HL-60 (cell line): ENCODE data around the gene ERFE.

ENCODE experiments used
- DNase-seq, 2 experiments: peaks; one replicate each; pipeline ENCODE4 v3.0.0-alpha.2; 2010 to 2020; ENCODE audit warnings: low read depth in 1 of 2, low spot score in 1 of 2
- H3K27ac ChIP-seq: fragments of 250-450 bp; sonication (Bioruptor Pico); replicated peaks from 2 replicates; pipeline ENCODE4 v1.5.1; 2020; ENCODE audit warnings: mild to moderate bottlenecking, moderate library complexity
- H3K27me3 ChIP-seq: fragments of 250-450 bp; sonication (Bioruptor Pico); 2 replicates; pipeline ENCODE4 v1.5.1; 2021; ENCODE audit warnings: mild to moderate bottlenecking, moderate library complexity; ENCODE audit not compliant: insufficient read depth, poor library complexity, severe bottlenecking
- H3K4me3 ChIP-seq: replicated peaks from 2 replicates; pipeline ENCODE4 v1.5.1; 2011; ENCODE audit warnings: mild to moderate bottlenecking, control low read depth, low read length; ENCODE audit not compliant: insufficient read depth
- GABPA ChIP-seq: IDR thresholded peaks from 2 replicates; pipeline ENCODE4 v1.6.1; 2012; ENCODE audit warnings: low read depth
- POLR2AphosphoS5 ChIP-seq: IDR thresholded peaks from 2 replicates; pipeline ENCODE4 v1.6.1; 2012; ENCODE audit warnings: low read depth
- SPI1 ChIP-seq: IDR thresholded peaks from 2 replicates; pipeline ENCODE4 v1.6.1; 2012; ENCODE audit warnings: low read depth, mild to moderate bottlenecking, borderline replicate concordance
- TF ChIP-seq, protein P1 (sequence below): IDR thresholded peaks from 2 replicates; pipeline ENCODE4 v1.6.1; 2012; ENCODE audit warnings: low read depth; ENCODE audit not compliant: insufficient replicate concordance
- TF ChIP-seq, protein P2 (sequence below): IDR thresholded peaks from one replicate; pipeline ENCODE4 v1.5.1; 2011; ENCODE audit warnings: low read length, control low read depth, inconsistent platforms; ENCODE audit not compliant: insufficient read depth

The ERFE gene

DNA sequence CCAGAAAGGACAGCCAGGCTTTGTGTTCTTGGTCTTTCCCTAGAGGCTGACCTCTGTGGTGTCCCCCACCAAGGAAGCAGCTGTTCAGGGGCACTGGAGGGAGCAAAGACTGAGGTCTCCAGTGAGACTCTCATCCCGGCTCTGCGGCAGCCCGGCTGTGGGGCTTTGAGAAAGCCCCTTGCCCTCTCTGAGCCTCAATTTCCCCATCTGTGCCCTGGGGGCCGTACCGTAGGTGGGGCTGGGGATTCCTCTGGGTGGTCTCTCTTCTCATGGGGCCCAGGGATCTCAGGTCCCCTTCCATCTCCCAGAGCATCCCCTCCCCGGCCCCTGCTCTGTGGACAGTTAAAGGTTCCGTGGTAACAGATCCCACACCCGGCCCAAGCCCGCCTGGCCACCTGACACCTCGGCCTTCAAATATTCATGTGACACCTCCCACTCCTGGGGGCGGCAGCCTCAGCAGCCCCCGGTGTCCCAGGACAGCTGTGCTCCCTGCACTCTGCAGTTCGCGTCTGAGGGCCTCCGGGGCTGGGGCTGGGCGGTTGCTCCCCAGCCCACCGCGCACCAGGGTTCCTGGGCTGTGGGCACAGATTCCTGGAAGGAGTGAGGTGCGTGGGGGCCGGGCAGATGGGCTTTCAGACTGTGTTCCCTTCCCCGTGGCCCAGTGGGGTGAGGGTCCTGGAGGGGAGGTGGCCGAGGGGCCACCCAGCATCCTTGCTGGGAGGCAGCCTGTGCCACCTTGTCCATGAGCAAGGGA, 35.4 kb upstream of the ERFE start:
- TF ChIP-seq SPI1 (no peak), GABPA (no peak), POLR2AphosphoS5 (no peak)
- TF ChIP-seq, protein P1, sequence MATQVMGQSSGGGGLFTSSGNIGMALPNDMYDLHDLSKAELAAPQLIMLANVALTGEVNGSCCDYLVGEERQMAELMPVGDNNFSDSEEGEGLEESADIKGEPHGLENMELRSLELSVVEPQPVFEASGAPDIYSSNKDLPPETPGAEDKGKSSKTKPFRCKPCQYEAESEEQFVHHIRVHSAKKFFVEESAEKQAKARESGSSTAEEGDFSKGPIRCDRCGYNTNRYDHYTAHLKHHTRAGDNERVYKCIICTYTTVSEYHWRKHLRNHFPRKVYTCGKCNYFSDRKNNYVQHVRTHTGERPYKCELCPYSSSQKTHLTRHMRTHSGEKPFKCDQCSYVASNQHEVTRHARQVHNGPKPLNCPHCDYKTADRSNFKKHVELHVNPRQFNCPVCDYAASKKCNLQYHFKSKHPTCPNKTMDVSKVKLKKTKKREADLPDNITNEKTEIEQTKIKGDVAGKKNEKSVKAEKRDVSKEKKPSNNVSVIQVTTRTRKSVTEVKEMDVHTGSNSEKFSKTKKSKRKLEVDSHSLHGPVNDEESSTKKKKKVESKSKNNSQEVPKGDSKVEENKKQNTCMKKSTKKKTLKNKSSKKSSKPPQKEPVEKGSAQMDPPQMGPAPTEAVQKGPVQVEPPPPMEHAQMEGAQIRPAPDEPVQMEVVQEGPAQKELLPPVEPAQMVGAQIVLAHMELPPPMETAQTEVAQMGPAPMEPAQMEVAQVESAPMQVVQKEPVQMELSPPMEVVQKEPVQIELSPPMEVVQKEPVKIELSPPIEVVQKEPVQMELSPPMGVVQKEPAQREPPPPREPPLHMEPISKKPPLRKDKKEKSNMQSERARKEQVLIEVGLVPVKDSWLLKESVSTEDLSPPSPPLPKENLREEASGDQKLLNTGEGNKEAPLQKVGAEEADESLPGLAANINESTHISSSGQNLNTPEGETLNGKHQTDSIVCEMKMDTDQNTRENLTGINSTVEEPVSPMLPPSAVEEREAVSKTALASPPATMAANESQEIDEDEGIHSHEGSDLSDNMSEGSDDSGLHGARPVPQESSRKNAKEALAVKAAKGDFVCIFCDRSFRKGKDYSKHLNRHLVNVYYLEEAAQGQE = no peak
- TF ChIP-seq, protein P2, sequence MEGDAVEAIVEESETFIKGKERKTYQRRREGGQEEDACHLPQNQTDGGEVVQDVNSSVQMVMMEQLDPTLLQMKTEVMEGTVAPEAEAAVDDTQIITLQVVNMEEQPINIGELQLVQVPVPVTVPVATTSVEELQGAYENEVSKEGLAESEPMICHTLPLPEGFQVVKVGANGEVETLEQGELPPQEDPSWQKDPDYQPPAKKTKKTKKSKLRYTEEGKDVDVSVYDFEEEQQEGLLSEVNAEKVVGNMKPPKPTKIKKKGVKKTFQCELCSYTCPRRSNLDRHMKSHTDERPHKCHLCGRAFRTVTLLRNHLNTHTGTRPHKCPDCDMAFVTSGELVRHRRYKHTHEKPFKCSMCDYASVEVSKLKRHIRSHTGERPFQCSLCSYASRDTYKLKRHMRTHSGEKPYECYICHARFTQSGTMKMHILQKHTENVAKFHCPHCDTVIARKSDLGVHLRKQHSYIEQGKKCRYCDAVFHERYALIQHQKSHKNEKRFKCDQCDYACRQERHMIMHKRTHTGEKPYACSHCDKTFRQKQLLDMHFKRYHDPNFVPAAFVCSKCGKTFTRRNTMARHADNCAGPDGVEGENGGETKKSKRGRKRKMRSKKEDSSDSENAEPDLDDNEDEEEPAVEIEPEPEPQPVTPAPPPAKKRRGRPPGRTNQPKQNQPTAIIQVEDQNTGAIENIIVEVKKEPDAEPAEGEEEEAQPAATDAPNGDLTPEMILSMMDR = no peak
- Histone ChIP-seq H3K27ac (no peak overlapping the region), H3K27me3 (no peaks in the 10 kb centered on the region), H3K4me3 (no peak overlapping the region)
- DNase-seq = no peak

DNA sequence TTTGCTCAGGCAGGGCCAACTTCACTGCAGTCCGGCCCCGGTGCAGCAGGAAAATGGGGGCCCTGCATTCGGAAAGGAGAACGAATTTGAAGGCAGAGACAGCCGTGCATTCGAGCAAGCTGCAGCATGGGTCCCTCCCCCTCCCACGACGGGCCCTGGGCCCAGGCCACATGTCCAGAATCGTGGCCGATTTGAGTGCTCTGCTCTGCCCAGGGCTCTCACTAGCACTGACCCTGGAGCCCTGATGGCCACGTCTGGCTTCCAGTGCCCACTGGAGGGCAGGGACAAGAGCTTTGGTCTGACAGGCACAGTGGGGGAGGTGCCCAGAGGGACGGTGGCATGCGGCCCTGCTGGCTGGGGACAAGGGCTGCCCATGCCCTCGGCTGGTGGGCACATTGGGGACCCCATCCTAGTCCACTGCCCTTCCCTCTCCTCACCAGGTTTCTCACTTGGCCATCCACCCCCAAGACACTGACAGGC, 34.7 kb upstream of the ERFE start:
- TF ChIP-seq, protein P2 = no peak
- TF ChIP-seq SPI1 = no peak
- TF ChIP-seq, protein P1 = no peak
- no peak for TF ChIP-seq POLR2AphosphoS5
- TF ChIP-seq GABPA = no peak
- H3K27ac ChIP-seq = no peak overlapping the region
- no peak overlapping the region for H3K4me3 ChIP-seq
- H3K27me3 ChIP-seq = no peaks in the 10 kb centered on the region
- no peak for DNase-seq

GRCh38 chr2:238124488-238125126, 34.2 kb upstream of the ERFE start:
- Histone ChIP-seq H3K27ac (no peak overlapping the region), H3K27me3 (no peaks in the 10 kb centered on the region), H3K4me3 (no peak overlapping the region)
- TF ChIP-seq, protein P2 = no peak
- TF ChIP-seq GABPA = no peak
- TF ChIP-seq, protein P1 = no peak
- no peak for TF ChIP-seq SPI1
- TF ChIP-seq POLR2AphosphoS5 = no peak
- DNase-seq = no peak
